RWPE2 (cell line): Measurements from ENCODE around the gene SLC39A11.

Source experiments
- ATAC-seq: fragments of 200-7000 bp; cut with Tn5 transposase; 3 replicates; pipeline ENCODE4 v1.9.1; 2021; ENCODE audit warnings: low read depth
- DNase-seq: peaks from one replicate; pipeline ENCODE4 v3.0.0-alpha.2; 2020; ENCODE audit warnings: low spot score
- H3K27ac ChIP-seq: fragments of 450-650 bp; 2 replicates; pipeline ENCODE4 v1.5.1; 2017; ENCODE audit warnings: mild to moderate bottlenecking; ENCODE audit not compliant: poor library complexity, severe bottlenecking
- H3K27me3 ChIP-seq: fragments of 250-450 bp; sonication (Bioruptor Pico); 2 replicates; pipeline ENCODE4 v1.5.1; 2021; ENCODE audit warnings: mild to moderate bottlenecking, moderate library complexity; ENCODE audit not compliant: insufficient read depth, poor library complexity, severe bottlenecking
- H3K36me3 ChIP-seq: fragments of 250-450 bp; sonication (Bioruptor Pico); 2 replicates; pipeline ENCODE4 v1.5.1; 2020; ENCODE audit warnings: low read depth, mild to moderate bottlenecking, moderate library complexity
- H3K4me1 ChIP-seq: fragments of 250-450 bp; sonication (Bioruptor Pico); 2 replicates; pipeline ENCODE4 v1.5.1; 2021; ENCODE audit warnings: mild to moderate bottlenecking, moderate library complexity; ENCODE audit not compliant: insufficient read depth, poor library complexity, severe bottlenecking
- H3K4me3 ChIP-seq: fragments of 250-450 bp; sonication (Bioruptor Pico); 2 replicates; pipeline ENCODE4 v1.5.1; 2021; ENCODE audit warnings: mild to moderate bottlenecking, moderate library complexity; ENCODE audit not compliant: severe bottlenecking
- H3K9me3 ChIP-seq: fragments of 250-450 bp; sonication (Bioruptor Pico); 2 replicates; pipeline ENCODE4 v1.5.1; 2021; ENCODE audit warnings: mild to moderate bottlenecking, moderate library complexity; ENCODE audit not compliant: severe bottlenecking
- TF ChIP-seq, protein P1 (sequence below): fragments of 450-650 bp; IDR thresholded peaks from one replicate; pipeline ENCODE4 v1.5.1; 2017; ENCODE audit warnings: mild to moderate bottlenecking, moderate library complexity; ENCODE audit not compliant: poor library complexity, severe bottlenecking

SLC39A11 gene

GRCh38 chr17:73057196-73057595 lies 35.3 kb downstream of the SLC39A11 start:
- DNase-seq (no peak), ATAC-seq (no peak)
- H3K4me1 ChIP-seq = no peaks in the 10 kb centered on the region
- no peak overlapping the region for H3K27ac ChIP-seq
- no peaks in the 10 kb centered on the region for H3K27me3 ChIP-seq
- no peak overlapping the region for H3K4me3 ChIP-seq
- H3K36me3 ChIP-seq = no peaks in the 10 kb centered on the region
- TF ChIP-seq, protein P1, sequence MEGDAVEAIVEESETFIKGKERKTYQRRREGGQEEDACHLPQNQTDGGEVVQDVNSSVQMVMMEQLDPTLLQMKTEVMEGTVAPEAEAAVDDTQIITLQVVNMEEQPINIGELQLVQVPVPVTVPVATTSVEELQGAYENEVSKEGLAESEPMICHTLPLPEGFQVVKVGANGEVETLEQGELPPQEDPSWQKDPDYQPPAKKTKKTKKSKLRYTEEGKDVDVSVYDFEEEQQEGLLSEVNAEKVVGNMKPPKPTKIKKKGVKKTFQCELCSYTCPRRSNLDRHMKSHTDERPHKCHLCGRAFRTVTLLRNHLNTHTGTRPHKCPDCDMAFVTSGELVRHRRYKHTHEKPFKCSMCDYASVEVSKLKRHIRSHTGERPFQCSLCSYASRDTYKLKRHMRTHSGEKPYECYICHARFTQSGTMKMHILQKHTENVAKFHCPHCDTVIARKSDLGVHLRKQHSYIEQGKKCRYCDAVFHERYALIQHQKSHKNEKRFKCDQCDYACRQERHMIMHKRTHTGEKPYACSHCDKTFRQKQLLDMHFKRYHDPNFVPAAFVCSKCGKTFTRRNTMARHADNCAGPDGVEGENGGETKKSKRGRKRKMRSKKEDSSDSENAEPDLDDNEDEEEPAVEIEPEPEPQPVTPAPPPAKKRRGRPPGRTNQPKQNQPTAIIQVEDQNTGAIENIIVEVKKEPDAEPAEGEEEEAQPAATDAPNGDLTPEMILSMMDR = no peak
- H3K9me3 ChIP-seq = no peaks in the 10 kb centered on the region

GRCh38 chr17:73052923-73053322 lies 39.6 kb downstream of the SLC39A11 start:
- H3K9me3 ChIP-seq = no peaks in the 10 kb centered on the region
- TF ChIP-seq, protein P1 = no peak
- no peak for DNase-seq

DNA sequence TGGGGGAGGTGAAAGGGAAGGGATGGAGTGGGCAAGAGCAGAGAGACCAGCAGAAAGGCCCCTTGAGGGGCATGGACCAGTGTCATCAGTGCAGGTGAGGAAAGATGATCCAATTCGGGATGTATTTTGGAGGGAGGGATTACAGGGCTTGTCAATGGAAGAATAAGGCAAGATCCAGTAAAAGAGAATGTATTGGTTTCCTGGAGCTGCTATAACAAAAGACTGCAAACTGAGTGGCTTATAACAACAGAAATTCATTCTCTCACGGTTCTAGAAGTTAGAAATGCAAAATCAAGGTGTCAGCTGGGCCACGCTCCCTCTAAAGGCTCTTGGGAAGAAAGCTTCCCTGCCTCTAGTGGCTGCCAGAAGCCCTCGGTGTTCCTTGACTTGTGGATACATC lies 41.7 kb downstream of the SLC39A11 start:
- TF ChIP-seq, protein P1 = no peak
- no peak for ATAC-seq
- Histone ChIP-seq H3K4me3 (no peak overlapping the region), H3K27me3 (no peaks in the 10 kb centered on the region), H3K36me3 (no peaks in the 10 kb centered on the region), H3K4me1 (no peaks in the 10 kb centered on the region), H3K27ac (no peak overlapping the region), H3K9me3 (no peaks in the 10 kb centered on the region)
- DNase-seq = no peak

More at GRCh38 chr17:73052923-73053322, 39.6 kb downstream of the SLC39A11 start:
- Histone ChIP-seq H3K27ac (no peak overlapping the region), H3K27me3 (no peaks in the 10 kb centered on the region), H3K4me1 (no peaks in the 10 kb centered on the region), H3K4me3 (no peak overlapping the region), H3K36me3 (no peaks in the 10 kb centered on the region)
- no peak for ATAC-seq

DNA sequence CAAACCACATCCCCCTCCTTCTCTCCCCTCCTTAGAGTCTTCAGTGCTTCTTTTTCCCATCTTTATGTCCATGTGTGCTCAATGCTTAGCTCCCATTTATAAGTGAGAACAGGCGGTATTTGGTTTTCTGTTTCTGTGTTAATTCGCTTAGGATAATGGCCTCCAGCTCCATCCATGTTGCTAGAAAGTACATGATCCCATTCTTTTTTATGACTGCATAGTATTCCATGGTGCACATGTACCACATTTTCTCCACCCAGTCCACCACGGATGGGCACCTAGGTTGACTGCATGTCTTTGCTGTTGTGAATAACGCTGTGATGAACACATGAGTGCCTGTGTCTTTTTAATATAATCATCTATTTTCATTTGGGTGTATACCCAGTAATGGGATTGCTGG lies 44.3 kb downstream of the SLC39A11 start:
- peaks cover 9% of the 10 kb centered on the region for H3K4me1 ChIP-seq
- H3K9me3 ChIP-seq = no peaks in the 10 kb centered on the region

GRCh38 chr17:73045724-73046123 lies 46.8 kb downstream of the SLC39A11 start:
- no peak overlapping the region for H3K27ac ChIP-seq
- no peak overlapping the region for H3K4me3 ChIP-seq
- TF ChIP-seq, protein P1 = no peak
- no peaks in the 10 kb centered on the region for H3K27me3 ChIP-seq
- H3K4me1 ChIP-seq = peaks cover 9% of the 10 kb centered on the region
- no peaks in the 10 kb centered on the region for H3K9me3 ChIP-seq
- DNase-seq (no peak), ATAC-seq (no peak)
- H3K36me3 ChIP-seq = no peaks in the 10 kb centered on the region

More for the DNA sequence above, 44.3 kb downstream of the SLC39A11 start:
- Histone ChIP-seq H3K27me3 (no peaks in the 10 kb centered on the region), H3K4me3 (no peak overlapping the region), H3K36me3 (no peaks in the 10 kb centered on the region), H3K27ac (no peak overlapping the region)
- no peak for ATAC-seq
- DNase-seq = no peak
- TF ChIP-seq, protein P1 = no peak
